ELF-1 (cell line): ENCODE results near the gene TRAPPC14.
"Not testable (repeated sequence)": the region's sequence is repeated elsewhere in the genome, so short reads cannot be mapped to it uniquely, and the experiment has no call there.

Experiments used
- DNase-seq: peaks from one replicate; pipeline ENCODE4 v3.0.0-alpha.2; 2016; ENCODE audit warnings: low read depth, low spot score

TRAPPC14 gene

DNA sequence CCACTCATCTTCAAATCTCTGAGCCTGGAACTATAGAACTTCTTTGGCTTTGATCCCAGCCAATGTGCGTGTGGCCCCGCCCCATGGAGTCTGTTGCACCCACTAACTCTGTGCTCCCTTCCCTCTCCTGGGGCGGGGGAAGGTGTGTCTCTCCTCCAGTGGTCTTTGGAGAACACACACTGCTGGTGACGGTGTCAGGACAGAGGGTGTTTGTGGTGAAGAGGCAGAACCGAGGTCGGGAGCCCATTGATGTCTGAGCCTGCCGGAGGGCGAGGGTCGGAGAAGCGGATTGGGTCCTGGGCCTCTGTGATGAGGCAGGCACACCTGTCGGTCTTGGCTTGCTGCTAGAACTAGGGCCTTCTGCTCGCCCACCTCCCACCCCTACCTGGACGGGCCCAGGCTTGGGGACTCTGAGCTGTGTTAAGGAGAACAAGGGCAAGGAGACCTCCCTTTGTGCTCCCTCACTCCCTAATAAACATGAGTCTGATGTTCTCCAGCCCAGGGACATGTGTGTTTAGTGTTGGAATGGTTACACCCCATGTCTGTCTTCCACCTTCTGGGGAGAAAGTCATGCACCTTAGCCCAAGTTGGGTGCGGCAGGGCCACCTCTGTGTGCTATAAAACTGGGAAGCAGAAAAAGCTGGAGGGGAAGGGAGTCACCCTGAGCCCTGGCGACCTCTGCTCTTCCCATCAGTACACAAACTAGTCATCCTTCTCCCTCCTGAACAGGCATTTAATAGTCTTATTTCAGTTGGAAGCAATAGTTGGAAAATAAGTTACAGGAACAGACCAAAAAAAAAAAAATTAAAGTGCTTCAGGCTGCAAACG lies 4.6 kb downstream of the TRAPPC14 start:
- no peak for DNase-seq

- DNase-seq = no peak
Observed at GRCh38 chr7:100152937-100153666, 5.4 kb downstream of the TRAPPC14 start.

DNA sequence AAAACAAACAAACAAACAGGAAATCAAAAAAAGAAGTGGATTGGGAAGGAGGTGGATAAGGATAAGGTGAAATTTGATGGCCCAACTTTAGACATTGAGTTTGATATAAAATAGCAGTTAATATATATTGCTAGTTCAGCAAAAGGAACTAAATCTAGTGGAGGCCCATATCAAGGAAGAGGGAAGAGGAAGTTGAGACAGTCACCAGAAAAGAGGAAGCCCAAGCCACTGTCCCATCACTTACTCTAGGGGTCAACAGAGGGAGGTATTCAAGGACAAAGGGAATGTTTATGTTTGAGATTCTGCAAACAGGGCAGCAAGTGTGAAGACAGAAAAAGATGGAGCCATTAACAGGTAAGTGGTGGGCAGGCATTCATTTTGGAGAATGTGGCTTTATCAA lies 6.1 kb downstream of the TRAPPC14 start:
- DNase-seq = no peak

DNA sequence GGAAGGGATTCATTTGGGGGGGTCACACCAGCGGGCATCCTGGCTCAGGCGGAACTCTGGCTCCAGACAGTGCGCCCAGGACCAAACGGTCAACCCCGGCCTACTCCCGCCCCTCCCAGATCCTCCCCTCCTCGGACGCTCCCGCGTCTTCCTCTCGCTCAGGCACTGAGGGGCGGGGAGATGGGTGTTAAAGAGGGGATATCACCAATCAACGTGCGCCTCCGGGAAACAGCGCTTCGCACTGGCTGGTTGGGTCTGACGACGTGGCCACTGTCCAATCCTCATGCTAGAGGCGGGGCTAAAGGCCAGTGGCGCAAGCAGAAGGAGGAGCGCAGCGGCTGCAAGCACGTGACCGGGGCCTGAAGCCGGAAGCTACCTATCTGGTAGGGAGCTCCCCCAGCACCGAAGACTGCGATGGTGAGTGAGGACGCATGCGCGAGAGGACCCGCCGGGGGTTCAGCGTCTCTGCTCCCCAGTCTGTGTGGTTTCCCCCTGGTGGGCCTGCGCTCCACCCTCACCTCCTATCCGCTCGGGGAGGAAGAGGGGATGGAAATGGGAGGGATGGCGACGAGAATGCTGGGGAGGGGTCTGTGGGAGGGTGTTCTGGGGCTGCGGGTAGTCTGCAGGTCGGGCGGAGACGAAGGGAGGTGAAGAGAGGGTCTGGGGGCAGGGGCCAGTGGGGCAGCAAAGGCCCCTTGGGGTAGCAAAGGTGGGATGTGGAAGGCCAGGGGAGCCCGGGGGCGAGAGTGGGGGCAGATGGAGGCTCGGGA lies 9.8 kb downstream of the TRAPPC14 start, which contains the start of gene LAMTOR4:
Gene LAMTOR4, plus strand, starts transcription at position 360 of the 770 bp plus-strand sequence. Its CDS starts 55 bp downstream, at position 415.
- DNase-seq = peak; percentile 100

DNA sequence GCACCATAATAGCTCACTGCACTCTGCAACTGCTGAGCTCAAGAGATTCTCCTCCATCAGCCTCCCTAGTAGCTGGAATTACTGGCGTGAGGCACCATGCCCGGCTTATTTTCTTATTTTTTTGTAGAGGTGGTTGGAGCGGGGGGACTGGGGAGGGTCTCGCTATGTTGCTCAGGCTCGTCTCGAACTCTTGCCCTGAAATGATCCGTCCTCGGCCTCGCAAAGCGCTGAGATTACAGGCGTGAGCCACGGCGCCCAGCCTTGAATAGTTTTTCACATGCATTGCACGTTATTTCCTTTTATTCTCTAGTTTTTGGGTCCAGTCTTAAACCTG lies 10.3 kb downstream of the TRAPPC14 start:
- DNase-seq = no peak

- no peak for DNase-seq
Observed at GRCh38 chr7:100147278-100147677, 11.2 kb downstream of the TRAPPC14 start.

- not testable (repeated sequence) for DNase-seq
Observed at GRCh38 chr7:100146350-100146749, 12.2 kb downstream of the TRAPPC14 start.

- DNase-seq = no peak
Observed at GRCh38 chr7:100142461-100142860, 16.1 kb downstream of the TRAPPC14 start.

DNA sequence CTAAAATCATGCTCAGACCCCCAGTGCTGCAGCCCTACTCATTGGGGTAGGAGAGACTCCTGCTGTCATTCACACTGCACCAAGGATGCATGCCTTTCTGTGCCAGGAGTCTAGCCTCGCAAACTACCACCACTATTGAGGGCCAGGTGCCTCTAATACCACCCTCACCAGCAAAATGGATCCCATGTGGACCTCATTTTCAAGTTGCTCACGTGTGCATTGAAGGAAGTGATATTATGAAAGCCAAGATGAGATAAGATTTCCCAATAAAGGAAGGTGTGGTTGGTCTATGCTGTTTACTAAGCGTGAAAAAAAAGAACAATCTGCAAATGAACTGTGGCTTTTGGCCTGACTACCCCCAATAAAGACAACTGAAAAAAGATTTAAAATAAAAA lies 17.0 kb downstream of the TRAPPC14 start:
- no peak for DNase-seq

DNA sequence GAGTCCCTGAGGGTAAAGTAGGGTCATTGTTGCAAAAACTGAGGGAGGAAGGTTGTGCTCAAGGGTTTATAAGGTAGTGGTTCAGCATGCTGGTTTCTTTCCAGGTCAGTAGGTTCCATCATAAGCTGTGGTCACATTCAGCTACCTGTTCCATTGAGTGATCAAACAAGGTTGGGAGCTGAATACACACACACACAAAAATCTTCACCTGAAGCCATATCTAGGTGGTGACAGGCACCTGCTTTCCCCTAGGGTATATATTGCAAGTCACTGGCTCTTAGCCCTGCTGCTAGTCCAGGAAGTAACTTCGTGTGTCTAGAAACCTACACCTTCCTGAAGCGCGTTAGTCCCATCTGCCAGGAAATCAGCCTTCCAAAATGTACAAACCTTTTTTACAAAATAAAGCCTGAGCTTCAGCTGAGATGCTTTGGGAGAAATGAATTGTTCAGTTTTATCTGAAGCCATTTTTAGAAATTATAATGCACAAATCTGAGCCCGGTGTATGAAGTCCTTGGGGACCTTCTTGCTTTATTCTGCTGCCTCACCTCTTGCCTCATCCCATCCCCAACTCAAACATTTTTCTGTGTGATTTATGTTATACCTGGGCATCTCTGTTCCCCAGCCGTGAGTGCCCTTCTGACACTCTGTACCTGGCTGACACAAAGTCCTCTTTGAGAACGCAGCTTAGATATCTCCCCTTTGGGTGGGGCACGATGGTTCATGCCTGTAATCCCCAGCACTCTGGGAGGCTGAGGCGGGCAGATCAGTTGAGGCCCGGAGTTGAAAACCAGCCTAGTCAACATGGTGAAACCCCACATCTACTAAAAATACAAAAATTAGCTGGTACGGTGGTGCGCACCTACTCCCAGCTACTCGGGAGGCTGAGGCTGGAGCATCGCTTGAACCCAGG lies 20.4 kb downstream of the TRAPPC14 start:
- DNase-seq = no peak

DNA sequence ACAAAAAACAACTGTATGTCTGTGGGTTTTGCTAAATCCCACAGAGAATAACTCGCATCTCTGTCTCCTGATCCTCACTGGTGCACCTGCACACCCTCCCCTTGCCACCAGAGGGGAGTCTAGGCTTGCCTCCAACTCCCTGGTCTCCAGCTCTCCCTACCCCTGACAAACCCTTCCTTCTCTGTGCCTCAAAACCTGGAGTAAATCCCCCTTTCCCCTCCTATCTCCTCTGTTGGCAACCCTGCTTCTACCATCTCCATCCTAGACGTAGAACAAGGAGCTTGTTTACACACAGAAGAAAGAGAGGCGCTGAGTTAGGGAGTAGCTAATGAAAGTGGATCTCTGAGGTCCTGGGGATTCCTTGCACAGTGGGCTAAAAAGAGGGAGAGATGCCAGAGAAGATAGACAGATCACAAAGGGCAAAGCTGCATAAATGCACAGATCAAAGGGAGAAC lies 25.8 kb downstream of the TRAPPC14 start:
- peak; percentile 80 for DNase-seq

- no peak for DNase-seq
Observed at GRCh38 chr7:100132126-100132525, 26.4 kb downstream of the TRAPPC14 start.

- DNase-seq = peak; percentile 91
Observed at GRCh38 chr7:100130608-100131453, 27.7 kb downstream of the TRAPPC14 start.

GRCh38 chr7:100130220-100130607 lies 28.3 kb downstream of the TRAPPC14 start:
- DNase-seq = not testable (repeated sequence)

DNA sequence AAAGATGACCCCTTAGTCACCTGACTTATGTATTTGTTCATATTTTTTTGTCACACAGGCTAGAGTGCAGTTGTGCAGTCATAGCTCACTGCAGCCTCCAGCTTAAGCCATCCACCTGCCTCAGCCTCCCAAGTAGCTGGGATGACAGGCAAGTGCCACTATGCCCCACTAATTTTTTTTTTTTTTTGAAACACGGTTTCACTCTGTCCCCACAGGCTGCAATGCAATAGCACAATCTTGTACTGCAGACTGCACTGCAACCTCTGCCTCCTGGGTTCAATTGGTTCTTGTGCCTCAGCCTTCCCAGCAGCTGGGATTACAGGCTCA lies 29.9 kb downstream of the TRAPPC14 start:
- no peak for DNase-seq

- peak; percentile 44 for DNase-seq
Observed at GRCh38 chr7:100127866-100128636, 30.5 kb downstream of the TRAPPC14 start.

DNA sequence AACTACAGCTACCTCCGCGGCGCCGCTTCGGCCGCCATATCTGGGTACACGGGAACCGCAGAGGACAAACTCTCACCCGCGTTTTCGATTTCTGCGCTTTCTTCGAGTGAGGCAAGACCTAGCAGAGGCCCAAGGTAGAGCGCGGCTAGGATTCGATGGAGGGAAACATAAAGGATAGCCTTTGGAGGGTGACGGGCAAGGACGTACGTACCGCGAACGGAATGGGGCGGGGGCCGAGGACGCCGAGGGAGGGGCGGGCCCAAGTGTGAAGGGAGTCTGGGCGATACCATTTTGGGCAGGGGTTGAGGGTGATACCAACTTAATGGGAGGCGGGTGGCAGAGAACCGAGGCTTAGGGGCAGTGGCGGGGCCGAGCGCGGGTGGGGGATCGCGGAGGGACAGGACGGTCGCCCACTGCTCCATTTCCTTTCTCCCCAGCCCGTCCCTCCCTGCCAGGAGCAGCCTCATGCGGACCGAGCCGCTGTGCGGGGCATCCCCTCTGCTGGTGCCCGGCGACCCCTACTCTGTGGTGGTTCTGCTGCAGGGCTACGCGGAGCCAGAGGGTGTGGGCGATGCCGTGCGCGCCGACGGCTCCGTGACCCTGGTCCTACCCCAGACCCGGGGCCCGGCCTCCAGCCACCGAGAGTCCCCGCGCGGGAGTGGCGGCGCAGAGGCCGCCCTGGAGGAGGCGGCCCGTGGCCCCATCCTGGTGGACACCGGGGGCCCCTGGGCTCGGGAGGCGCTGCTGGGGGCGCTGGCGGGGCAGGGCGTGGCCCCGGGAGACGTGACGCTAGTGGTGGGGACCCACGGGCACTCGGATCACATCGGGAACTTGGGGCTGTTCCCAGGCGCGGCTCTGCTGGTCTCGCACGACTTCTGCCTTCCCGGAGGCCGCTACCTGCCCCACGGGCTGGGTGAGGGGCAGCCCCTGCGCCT lies 31.3 kb downstream of the TRAPPC14 start, which contains the start of gene MBLAC1:
Gene MBLAC1, plus strand, starts transcription at position 37 of the 935 bp plus-strand sequence. Its CDS starts 429 bp downstream, at position 466.
- peak; percentile 88 for DNase-seq

DNA sequence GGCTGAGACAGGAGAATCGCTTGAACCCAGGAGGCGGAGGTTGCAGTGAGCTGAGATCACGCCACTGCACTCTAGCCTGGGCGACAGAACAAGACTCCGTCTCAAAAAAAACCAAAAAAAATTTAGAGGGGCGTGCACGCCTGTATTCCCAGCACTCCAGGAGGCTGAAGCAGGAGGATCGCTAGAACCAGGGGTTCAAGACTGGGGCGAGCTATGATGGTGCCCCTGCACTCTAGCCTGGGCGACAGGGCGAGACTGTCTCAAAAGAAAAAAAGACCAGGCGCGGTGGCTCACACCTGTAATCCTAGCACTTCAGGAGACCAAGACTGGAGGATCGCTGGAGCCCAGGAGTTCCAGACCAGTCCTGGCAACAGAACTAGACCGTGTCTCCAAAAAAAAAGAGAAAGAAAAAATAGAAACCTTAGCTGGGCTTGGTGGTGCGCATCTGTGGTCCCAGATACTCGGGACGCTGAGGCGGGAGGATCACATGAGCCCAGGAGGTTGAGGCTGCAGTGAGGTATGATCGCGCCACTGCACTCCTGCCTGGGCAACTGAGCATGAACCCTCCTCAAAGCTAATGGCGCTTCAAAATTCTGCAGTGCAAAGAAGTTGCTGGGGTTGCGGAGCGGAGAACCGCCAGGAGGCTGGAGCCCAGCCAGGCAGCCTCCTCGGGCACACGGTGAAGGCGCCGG lies 32.1 kb downstream of the TRAPPC14 start:
- DNase-seq = no peak
